AG08395 (cell line): ENCODE results near the gene CFAP65.

ENCODE experiments used
- DNase-seq: peaks from one replicate; pipeline ENCODE4 v3.0.0; 2012; ENCODE audit warnings: mixed read lengths, low spot score

Gene CFAP65

GRCh38 chr2:218975060-218975777 lies 66.1 kb downstream of the CFAP65 start:
- DNase-seq, result no peak

GRCh38 chr2:218970894-218971293 lies 70.4 kb downstream of the CFAP65 start:
- no peak for DNase-seq

- peak; percentile 31 for DNase-seq
Observed at GRCh38 chr2:218964041-218964771, 77.1 kb downstream of the CFAP65 start.

- DNase-seq, result no peak
Observed at GRCh38 chr2:218963601-218964000, 77.7 kb downstream of the CFAP65 start.

- DNase-seq, result peak; percentile 64
Observed at GRCh38 chr2:218962859-218963492, 78.3 kb downstream of the CFAP65 start.

GRCh38 chr2:218961651-218962570 lies 79.4 kb downstream of the CFAP65 start:
- DNase-seq, result peak; percentile 35

GRCh38 chr2:218961229-218961628 lies 80.1 kb downstream of the CFAP65 start:
- no peak for DNase-seq

- DNase-seq, result no peak
Observed at GRCh38 chr2:218960309-218961165, 80.8 kb downstream of the CFAP65 start.

- DNase-seq, result no peak
Observed at GRCh38 chr2:218959761-218960308, 81.5 kb downstream of the CFAP65 start.

GRCh38 chr2:218959141-218959731 lies 82.1 kb downstream of the CFAP65 start, which contains the start of gene CDK5R2:
Gene CDK5R2 (plus strand): TSS chr2:218959666. CDS start chr2:218959821, 155 bp downstream.
- peak; percentile 98 for DNase-seq

- DNase-seq, result no peak
Observed at GRCh38 chr2:218958276-218958675, 83.0 kb downstream of the CFAP65 start.

GRCh38 chr2:218957671-218958070 lies 83.6 kb downstream of the CFAP65 start:
- no peak for DNase-seq

GRCh38 chr2:218956039-218956438 lies 85.3 kb downstream of the CFAP65 start:
- DNase-seq, result no peak

- DNase-seq, result no peak
Observed at GRCh38 chr2:218954541-218955300, 86.6 kb downstream of the CFAP65 start.

- DNase-seq, result no peak
Observed at GRCh38 chr2:218953366-218953954, 87.9 kb downstream of the CFAP65 start.
